GM18951 (cell line): ENCODE data around the gene NCSTN.
"Not testable (repeated sequence)": the region's sequence is repeated elsewhere in the genome, so short reads cannot be mapped to it uniquely, and the experiment has no call there.

Experiments used
- POLR2A ChIP-seq: IDR thresholded peaks from 4 replicates; pipeline ENCODE4 v1.6.1; 2011; ENCODE audit warnings: mild to moderate bottlenecking; ENCODE audit not compliant: insufficient read length, insufficient read depth; ENCODE audit errors: extremely low read depth
- in situ Hi-C: fragments of 300-500 bp; cut with MboI; formaldehyde crosslinking; loops from one replicate; pipeline ENCODE4 v1.12.0; 2022; ENCODE audit warnings: low sequenced_read_pairs, mixed read lengths, inconsistent platforms; ENCODE audit not compliant: unreplicated experiment

Gene NCSTN

DNA sequence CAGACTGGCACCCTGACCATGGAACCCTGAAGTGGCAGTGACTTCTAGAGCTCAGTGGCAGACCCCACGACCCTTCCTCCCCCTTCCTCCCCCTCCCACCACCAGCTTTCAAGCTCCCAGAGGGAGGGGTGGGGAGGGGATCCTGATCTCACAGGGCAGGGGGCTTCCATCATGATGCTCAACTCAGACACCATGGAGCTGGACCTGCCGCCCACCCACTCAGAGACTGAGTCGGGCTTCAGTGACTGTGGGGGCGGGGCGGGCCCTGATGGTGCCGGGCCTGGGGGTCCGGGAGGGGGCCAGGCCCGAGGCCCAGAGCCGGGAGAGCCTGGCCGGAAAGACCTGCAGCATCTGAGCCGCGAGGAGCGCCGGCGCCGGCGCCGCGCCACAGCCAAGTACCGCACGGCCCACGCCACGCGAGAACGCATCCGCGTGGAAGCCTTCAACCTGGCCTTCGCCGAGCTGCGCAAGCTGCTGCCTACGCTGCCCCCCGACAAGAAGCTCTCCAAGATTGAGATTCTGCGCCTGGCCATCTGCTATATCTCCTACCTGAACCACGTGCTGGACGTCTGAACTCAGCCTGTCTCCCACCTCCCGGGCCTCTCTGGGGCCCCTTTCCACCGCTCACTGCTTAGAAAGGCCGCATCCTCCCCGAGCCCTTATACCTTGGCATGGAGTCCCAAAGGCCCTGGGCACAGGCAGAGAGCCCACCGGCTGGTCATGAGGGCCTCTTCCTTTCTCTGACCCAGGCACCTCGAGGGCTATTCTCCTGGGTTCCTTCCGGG is 27.6 kb downstream of the NCSTN start:
- no peak for TF ChIP-seq POLR2A
- in situ Hi-C loops, result no loop called here

DNA sequence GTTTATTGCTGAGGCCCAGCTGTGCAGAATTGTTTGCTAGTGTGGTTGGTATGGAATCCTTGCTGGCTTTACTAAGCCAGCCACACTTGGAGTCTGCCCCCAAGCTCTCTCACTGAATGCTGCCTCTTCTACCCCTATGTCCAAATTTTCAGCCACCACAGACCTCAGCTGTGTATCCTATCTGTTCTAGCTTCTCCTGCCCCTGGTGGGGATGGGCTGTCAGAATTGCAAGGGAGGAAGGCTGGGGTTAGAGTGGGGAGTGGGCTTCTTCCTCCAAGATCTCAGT is 28.1 kb downstream of the NCSTN start:
- no peak for TF ChIP-seq POLR2A
- in situ Hi-C loops, result no loop called here

DNA sequence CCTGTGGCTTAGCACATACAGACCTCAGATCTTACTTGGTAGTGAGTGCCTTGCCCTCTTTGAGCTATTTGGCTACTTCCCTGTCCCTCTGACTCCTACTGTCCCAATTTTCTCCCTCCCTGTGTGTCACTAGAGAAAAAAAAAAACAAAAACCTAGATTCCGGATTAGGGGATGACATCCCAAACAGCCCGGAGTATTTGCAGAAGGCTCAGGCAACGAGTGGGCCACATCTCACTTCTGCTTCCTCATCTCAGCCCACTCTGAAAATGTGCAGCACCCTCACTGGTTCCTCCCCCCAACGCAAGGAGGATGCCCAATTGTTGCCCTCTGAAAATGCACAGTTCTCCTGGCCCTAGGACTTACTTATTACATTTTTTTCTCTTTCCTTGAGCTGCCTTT is 28.6 kb downstream of the NCSTN start:
- no peak for TF ChIP-seq POLR2A
- in situ Hi-C loops, result no loop called here

GRCh38 chr1:160373696-160374095 is 30.5 kb downstream of the NCSTN start:
- no peak for TF ChIP-seq POLR2A
- in situ Hi-C loops, result no loop called here

DNA sequence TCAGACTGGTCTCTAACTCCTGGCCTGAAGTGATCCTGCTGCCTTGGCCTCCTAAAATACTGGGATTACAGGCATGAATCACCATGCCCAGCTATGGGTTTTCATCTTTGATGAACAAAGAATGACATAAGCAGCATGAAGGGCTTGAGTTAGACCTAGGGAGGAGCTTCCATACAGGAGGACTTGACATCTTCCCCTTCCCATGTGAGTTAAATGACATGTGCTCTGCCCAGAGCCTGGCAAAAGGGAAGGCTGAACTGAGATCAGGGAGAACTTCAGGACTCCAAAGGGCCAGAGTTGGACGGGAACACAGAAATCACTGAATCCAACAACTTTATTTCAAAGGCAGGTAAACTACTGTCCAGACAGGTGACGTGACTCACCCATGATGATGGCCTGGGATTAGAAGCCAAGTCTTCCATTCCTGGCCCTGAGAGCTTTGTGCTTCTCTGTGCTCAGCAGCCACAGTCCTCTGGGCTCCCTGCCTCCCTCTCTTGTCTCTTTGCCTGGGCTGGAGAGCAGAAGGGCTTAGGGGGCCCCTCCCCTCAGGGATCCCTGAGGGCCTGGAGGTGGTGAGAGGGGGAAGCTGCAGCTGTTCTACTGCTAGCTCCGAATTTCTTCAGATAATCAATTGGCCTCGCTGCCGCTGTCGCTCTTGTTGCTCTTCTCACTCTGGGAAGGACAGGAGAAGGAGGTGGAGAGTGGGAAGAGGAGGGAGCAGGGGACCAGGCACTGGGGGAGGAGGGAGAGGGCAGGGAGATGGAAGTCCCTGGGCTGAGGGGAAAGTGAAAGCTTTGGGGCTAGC is 31.3 kb downstream of the NCSTN start:
- in situ Hi-C loops, result no loop called here
- TF ChIP-seq POLR2A, result no peak

- TF ChIP-seq POLR2A, result no peak
- in situ Hi-C loops, result no loop called here
Measured at GRCh38 chr1:160375788-160376524, 32.8 kb downstream of the NCSTN start.

DNA sequence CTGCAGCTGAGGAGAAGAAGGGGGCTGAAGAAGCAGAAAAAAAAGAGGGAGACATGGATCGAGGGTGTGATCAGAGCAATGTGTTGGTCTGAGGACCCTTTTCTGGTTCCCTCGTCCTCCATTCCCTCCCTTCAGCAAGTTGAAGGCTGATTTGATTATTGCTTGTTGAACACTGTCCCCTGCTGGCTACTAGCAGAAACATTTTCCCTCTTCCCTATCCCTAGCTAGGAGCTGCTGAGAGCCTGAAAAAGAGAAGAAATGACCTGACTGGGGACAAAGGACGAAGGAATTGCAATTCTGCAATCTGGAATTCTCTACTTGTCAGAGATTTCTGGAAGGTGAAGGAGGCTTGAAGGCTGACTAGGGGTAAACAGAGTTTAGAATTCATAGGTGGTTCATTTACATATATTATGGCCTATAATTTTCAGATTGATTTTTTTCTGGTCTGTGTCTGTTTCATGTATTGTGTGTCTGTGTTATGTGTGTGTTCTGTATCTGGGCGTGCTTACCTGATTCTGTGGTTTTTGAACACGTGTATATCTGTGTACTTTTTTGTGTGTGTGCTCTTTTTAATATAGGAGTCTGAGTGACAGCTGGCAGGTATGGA is 33.4 kb downstream of the NCSTN start:
- in situ Hi-C loops, result no loop called here
- TF ChIP-seq POLR2A, result no peak

- TF ChIP-seq POLR2A, result no peak
- in situ Hi-C loops, result no loop called here
Measured at GRCh38 chr1:160377585-160378206, 34.5 kb downstream of the NCSTN start.

DNA sequence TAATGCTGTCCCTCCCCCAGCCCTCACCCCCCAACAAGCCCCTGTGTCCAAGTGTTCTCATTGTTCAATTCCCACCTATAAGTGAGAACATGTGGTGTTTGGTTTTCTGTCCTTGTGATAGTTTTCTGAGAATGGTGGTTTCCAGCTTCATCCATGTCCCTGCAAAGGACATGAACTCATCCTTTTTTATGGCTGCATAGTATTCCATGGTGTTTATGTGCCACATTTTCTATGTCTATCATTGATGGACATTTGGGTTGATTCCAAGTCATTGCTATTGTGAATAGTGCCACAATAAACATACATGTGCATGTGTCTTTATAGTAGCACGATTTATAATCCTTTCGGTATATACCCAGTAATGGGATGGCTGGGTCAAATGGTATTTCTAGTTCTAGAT is 41.6 kb downstream of the NCSTN start:
- in situ Hi-C loops, result not testable (repeated sequence)

DNA sequence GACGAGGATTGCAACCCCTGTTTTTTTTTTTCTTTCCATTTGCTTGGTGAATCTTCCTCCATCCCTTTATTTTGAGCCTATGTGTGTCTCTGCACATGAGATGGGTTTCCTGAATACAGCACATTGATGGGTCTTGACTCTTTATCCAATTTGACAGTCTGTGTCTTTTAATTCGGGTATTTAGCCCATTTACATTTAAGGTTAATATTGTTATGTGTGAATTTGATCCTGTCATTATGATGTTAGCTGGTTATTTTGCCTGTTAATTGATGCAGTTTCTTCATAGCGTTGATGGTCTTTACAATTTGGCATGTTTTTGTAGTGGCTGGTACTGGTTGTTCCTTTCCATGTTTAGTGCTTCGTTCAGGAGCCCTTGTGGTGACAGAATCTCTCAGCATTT is 45.2 kb downstream of the NCSTN start:
- in situ Hi-C loops, result not testable (repeated sequence)

GRCh38 chr1:160394673-160395072 is 51.5 kb downstream of the NCSTN start:
- in situ Hi-C loops, result no loop called here
- TF ChIP-seq POLR2A, result no peak

DNA sequence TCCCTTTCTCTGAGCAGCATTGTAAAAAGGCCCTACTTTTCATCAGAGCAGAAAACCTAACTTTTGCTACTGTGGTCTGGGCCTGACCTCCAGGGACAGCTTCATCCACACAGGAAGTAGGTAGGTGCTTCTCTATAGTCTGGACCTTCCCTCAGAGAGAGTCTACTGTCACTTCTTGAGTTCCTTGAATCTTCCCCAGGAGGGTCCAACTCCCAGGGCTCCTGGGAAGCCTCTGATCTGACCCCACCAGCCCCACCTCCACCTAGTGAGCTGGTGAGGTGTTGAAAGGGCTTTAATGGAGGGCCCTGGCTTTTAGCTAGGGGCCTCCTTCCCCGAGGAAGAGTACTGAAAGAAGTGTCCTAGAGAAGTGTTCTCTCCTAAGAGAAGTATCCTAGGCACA is 54.5 kb downstream of the NCSTN start:
- in situ Hi-C loops, result no loop called here
- TF ChIP-seq POLR2A, result no peak

DNA sequence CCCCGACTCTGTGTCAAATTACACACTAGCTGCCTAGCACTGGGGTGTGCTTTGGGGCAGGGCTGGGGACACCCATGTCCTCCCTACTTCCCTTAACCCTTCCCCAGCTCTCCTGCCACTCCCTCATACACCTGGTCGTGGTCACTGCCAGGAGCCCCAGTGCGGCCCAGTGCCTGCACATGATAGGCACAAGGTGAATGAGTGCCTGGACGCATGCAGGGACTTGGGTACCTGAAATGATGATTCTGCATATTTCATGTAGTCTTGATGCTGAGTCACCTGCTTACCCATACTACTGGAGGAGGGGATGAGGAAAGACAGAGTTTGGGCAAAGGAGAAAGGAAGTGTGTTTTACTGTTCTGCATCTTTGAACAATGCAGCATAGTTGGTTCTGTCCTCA is 55.6 kb downstream of the NCSTN start:
- TF ChIP-seq POLR2A, result no peak
- in situ Hi-C loops, result no loop called here
